CD1c-positive myeloid dendritic cell (primary cell): ENCODE data around the gene FEV.
"Not testable (repeated sequence)": the region's sequence is repeated elsewhere in the genome, so short reads cannot be mapped to it uniquely, and the experiment has no call there.

ENCODE experiments used
- DNase-seq: peaks from one replicate; pipeline ENCODE4 v3.0.0-alpha.2; 2016; ENCODE audit errors: extremely low spot score

The FEV gene

DNA sequence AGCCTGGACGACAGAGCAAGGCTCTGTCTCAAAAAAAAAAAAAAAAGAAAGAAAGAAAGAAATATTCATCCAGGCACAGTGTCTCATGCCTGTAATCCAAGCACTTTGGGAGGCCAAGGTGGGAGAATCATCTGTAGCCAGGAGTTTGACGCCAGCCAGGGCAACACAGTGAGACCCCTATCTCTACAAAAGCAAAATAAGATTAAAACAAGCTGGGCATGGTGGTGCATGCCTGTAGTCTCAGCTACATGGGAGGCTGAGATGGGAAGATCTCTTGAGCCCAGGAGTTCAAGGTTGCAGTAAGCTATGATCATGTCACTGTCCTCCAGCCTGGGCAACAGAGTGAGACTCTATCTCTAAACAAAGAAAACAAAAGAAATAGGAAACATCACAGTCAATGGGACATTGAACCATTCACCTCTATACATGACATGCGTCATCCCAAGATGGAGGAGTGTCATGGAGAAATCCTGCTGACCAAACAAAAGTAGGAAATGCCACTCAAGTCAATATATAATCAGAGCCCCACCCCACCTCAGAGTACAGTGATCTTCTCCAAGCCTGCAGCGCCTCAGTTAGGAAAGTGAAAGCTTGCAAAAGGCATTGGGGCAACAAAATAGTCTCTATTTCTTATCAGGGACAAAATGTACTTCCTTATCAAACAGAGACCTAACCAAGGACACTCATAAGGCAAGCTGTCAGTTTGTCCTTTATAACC lies 9.8 kb downstream of the FEV start:
- DNase-seq = no peak

- DNase-seq = no peak
Measured at GRCh38 chr2:218970894-218971293, 14.1 kb downstream of the FEV start.

- no peak for DNase-seq
Measured at GRCh38 chr2:218964041-218964771, 20.8 kb downstream of the FEV start.

- no peak for DNase-seq
Measured at GRCh38 chr2:218963601-218964000, 21.4 kb downstream of the FEV start.

DNA sequence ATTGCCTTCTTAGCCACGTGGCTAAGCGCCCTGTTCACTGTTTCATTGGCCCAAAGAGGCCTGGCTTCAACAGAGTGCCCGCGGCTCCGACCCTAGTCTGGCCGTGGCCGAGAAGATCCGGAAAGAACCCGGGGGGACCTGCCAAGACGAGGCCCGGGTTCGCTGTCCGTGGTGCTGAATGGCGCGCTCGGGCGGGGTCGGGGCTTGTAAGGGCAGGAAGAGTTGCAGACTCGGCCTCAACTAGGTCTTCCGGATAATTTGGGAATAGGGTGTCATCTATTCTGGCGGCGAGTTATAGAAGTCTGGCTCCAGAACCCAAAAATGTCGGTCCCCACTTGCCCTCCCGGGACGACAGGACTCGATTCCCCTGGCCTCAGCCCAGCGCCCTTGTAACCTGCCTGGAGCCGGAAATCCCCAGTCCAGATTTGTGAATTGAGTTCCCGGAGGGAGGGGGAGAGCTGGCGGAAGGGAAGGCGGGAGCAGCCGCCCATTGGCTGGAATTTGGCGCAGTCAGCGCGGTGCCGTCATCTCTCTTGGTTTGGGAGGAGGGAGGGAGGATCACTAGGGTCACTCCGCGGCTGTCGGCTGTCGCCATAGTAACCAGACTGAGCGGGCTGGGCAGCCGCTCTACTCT lies 22.0 kb downstream of the FEV start:
- DNase-seq = peak; percentile 51

DNA sequence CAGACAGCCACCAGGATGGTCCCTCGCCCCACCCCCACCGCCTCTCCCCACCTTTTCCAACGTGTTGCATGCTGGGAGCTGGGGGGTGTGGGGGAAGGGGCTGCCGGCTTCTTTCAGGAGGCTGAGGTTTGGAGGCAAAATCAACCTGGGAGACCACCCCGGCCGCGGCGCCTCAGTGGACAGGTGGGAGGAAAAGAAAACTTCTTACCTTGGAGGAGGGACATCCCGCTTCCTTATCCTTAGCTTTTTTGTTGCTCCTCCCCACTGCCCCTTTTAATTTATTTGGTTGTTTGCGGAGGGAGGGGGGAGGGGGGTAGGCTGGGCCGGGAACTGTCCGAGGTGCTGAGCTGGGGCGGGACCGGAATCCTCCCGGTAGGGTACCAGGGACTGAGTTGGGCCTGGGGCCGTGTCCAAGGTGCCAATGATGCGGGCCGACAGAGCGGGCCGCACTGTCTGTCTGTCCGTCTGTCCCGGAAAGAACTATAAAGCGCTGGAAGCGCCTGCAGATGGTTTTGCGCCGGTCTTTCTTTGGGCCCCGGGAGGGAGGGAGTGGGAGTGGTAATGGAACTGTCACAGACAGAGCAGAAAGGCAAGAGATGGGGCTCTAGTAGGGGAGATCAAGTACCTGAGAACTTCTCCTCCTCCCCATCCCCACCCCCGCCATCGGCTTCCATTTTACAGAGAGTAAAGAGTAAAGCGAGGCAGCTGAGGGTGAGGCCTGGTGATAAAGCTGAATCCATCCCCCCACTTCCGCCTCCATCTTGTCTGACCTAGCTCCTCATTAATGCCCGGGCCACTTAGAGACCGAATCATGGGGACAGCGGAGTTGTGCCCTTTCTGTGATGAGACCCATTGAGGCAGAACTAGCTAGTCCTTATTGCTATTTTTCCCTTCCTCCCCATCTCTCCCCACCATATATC lies 23.1 kb downstream of the FEV start:
- no peak for DNase-seq

DNA sequence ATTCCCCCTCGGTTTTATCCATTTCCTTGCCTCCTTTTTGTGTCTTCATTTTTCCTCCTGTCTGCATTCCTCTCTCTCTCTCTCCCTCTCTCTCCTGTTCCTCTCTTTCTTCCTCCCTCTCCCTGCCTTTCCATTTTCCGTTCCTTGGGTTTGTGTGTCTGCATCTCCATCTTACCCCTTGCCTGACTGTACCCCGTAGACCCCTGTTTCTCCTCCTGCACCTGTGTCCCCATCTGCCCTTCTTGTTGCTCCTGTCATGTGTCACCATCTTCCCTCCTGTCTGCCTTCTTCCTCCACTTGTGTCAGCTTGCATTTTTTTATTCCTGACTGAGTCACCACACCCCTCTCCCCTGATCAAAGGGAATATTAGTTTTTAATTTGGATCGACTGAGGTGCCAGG lies 23.8 kb downstream of the FEV start:
- DNase-seq = no peak

DNA sequence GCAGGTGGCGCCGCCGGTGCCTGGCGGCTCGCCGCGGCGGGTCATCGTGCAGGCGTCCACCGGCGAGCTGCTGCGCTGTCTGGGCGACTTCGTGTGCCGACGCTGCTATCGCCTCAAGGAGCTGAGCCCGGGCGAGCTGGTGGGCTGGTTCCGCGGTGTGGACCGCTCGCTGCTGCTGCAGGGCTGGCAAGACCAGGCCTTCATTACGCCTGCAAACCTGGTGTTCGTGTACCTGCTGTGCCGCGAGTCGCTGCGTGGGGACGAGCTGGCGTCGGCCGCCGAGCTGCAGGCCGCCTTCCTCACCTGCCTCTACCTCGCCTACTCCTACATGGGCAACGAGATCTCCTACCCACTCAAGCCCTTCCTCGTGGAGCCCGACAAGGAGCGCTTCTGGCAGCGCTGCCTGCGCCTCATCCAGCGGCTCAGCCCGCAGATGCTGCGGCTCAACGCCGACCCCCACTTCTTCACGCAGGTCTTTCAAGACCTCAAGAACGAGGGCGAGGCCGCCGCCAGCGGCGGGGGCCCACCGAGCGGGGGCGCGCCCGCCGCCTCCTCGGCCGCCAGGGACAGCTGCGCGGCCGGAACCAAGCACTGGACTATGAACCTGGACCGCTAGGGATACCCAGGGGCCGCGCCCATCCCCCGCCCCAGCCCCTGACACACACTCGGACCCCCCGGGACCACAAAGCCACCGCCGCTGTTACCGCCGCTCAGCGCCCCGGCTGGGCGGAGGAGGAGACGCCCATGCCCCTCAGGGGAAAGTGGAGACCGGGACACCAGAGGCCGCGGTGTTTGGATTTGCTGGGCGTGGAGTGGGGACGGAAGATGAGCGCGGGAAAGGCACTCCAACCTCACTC lies 24.4 kb downstream of the FEV start:
- no peak for DNase-seq

DNA sequence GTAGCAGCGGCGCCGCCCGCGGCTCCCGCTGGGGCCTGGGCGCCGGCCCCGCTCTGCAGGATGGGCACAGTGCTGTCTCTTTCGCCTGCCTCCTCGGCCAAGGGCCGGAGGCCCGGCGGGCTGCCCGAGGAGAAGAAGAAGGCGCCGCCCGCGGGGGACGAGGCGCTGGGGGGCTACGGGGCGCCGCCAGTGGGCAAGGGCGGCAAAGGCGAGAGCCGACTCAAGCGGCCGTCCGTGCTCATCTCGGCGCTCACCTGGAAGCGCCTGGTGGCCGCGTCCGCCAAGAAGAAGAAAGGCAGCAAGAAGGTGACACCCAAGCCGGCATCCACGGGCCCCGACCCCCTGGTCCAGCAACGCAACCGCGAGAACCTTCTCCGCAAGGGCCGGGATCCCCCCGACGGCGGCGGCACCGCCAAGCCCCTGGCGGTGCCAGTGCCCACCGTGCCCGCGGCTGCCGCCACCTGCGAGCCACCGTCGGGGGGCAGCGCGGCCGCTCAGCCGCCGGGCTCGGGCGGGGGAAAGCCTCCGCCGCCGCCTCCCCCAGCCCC lies 25.1 kb downstream of the FEV start:
- no peak for DNase-seq

GRCh38 chr2:218959141-218959731 lies 25.7 kb downstream of the FEV start, which contains the start of gene CDK5R2:
Gene CDK5R2, plus strand, starts transcription at chr2:218959666. Its CDS starts 155 bp downstream, at chr2:218959821.
- peak; percentile 61 for DNase-seq

DNA sequence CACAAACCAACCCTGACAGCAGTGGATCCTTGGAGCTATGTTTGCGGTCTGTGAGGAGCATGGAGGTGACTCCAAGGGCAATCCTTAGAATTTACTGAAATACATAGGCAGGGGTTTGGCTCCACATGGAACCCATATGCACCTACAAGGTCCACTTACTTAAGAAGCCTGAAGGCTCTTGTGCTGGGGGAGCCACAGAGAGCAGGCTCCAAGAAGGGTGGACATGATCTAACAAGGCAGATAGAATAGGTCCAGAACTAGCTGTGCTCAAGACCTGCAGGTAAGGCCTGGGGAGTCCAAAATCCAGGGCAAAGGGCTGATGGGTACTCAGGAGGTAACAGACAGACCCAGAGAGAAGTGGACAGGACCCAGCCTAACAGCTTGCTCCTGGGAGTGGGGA lies 26.7 kb downstream of the FEV start:
- no peak for DNase-seq

- no peak for DNase-seq
Measured at GRCh38 chr2:218957671-218958070, 27.3 kb downstream of the FEV start.

DNA sequence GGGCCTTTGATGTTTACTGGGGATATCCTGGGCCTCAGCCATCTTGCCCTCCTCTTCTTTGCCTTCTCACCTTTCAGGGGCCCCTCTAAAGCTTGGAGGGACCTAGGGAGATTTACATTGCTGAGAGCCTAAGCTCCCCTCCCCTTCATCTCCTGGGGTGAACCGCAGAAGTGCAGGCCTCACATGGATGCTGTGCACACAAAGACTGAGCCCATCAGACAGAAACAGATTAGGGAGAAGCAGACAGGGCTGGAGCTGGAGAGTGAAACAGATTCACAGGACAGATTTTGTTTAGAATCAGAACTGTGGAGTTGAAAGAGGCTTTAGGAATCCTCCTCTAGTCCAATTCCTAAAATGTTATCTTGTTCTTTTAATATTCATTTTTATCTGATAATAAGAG lies 28.9 kb downstream of the FEV start:
- no peak for DNase-seq

GRCh38 chr2:218954541-218955300 lies 30.3 kb downstream of the FEV start:
- DNase-seq = no peak

DNA sequence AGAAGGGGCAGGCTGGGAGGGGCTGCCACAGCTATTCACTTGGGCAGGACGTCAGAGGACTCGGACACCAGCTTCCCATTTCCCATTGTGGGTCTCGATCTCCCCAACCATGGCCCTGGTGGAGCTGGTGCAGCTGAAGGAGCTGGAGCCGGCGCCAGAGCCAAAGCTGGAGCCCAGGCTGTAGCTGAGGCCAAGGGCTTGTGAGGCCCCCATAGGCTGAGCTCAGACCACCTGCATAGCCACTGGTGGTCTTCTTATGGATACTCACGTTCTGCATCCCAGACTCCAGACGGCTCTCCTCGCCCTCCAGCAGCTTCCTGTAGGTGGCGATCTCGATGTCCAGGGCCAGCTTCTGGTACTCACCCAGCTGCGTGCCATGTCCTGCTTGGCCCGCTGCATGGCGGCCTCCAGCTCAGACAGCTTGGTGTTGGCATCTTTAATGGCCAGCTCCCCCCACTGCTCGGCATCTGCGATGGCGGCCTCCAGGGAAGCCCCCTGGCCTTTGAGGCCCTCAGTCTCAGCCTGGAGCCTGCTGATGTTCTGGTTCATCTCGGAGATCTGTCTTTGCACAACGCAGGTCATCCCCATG lies 31.5 kb downstream of the FEV start:
- DNase-seq = no peak

DNA sequence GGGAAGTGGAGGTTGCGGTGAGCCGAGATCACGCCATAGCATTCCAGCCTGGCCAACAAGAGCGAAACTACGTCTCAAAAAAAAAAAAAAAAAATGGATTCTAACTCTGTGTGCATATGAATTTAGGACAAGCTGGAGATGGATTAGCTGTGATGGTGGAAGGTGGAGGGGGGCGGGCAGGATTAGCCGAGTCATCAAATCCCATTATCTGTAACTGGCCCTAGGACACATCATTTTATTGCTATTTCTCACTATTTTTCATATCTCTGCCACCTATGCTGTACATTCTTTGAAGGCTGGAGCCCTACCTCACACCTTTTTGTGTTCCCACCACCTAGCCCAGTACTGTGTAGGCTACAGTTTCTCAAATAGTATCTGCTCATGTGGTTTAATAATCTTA lies 32.8 kb downstream of the FEV start:
- DNase-seq = no peak

DNA sequence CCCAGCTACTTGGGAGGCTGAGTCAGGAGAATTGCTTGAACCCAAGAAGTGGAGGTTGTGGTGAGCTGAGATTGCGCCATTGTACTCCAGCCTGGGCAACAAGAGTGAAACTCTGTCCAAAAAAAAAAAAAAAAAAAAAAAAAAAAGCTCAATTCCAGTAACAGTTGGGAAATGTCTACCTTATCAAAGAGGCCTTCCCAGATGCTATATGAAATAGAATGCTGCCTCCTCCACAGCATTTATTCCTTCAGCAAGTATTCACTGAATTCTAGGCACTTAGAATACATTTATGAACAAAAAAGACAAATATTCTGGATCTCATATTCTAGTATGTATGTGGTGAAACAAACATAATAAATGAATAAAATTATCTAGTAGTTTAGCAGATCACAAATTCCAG lies 38.4 kb downstream of the FEV start:
- no peak for DNase-seq

DNA sequence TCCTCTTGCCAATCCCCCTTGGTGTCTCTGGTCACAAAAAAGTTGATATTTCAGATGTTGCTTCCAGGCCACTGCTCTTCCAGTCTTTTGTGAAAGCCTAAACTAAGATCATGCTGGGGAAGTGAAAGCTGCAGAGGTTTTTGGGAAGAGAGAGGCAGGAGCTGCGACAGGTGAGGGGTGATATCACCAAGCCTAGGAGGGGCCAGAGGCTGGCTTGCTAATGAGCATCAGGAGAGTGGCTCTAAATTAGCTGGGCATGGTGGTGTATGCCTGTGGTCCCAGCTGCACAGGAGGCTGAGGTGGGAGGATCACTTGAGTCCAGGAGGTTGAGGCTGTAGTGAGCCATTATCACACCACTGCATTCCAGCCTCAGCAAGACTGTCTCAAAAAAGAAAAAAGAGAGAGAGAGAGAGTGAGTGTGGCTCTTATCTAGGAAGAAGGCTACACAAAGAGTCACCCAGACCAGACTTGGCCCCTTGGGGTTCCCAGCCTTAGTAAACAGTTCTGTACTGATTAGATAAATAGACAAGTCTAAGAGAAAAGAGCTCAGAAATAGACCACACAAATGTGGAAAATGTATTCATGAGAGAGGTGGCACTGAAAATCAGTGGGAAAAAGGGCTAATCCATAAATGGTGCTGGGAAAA lies 40.1 kb downstream of the FEV start:
- DNase-seq = no peak

- not testable (repeated sequence) for DNase-seq
Measured at GRCh38 chr2:218931751-218932150, 53.2 kb downstream of the FEV start.
